Hepatocyte (in vitro differentiated cells): ENCODE results near the gene OR5AC2. TPM values are rescaled to one million over a fixed set of nuclear protein-coding genes. Genes with fewer than 3 reads are reported as not detected.

Experiments
- DNase-seq: peaks from one replicate; pipeline ENCODE4 v3.0.0-alpha.2; 2016; ENCODE audit warnings: low spot score
- H2AFZ ChIP-seq: fragments of 200-600 bp; sonication (generic); 2 replicates; pipeline ENCODE4 v1.6.0; 2016; ENCODE audit warnings: antibody characterized with exemption, mild to moderate bottlenecking
- H3K27ac ChIP-seq: fragments of 200-600 bp; sonication (generic); 2 replicates; pipeline ENCODE4 v1.5.1; 2016; ENCODE audit warnings: mild to moderate bottlenecking
- H3K27me3 ChIP-seq: fragments of 200-600 bp; sonication (generic); 2 replicates; pipeline ENCODE4 v1.6.1; 2016
- H3K36me3 ChIP-seq: fragments of 200-600 bp; sonication (generic); replicated peaks from 2 replicates; pipeline ENCODE4 v1.5.1; 2016; ENCODE audit warnings: low read depth; ENCODE audit not compliant: insufficient read depth
- H3K4me1 ChIP-seq: fragments of 200-600 bp; sonication (generic); 2 replicates; pipeline ENCODE4 v1.5.1; 2016; ENCODE audit warnings: mild to moderate bottlenecking, moderate library complexity; ENCODE audit not compliant: insufficient read depth
- H3K4me2 ChIP-seq: fragments of 200-600 bp; sonication (generic); 2 replicates; pipeline ENCODE4 v1.6.0; 2016
- H3K4me3 ChIP-seq: fragments of 200-600 bp; sonication (generic); 2 replicates; pipeline ENCODE4 v1.5.1; 2016; ENCODE audit warnings: mild to moderate bottlenecking
- H3K79me2 ChIP-seq: fragments of 200-600 bp; sonication (generic); 2 replicates; pipeline ENCODE4 v1.6.0; 2017; ENCODE audit warnings: mild to moderate bottlenecking
- H3K9me2 ChIP-seq: fragments of 200-600 bp; sonication (generic); replicated peaks from 2 replicates; pipeline ENCODE4 v1.6.0; 2017; ENCODE audit warnings: mild to moderate bottlenecking; ENCODE audit not compliant: insufficient read depth
- H3K9me3 ChIP-seq: fragments of 200-600 bp; sonication (generic); 2 replicates; pipeline ENCODE4 v1.5.1; 2016; ENCODE audit warnings: low read depth, mild to moderate bottlenecking
- H4K20me1 ChIP-seq: fragments of 200-600 bp; sonication (generic); 2 replicates; pipeline ENCODE4 v1.6.0; 2016; ENCODE audit warnings: mild to moderate bottlenecking; ENCODE audit not compliant: insufficient read depth, poor library complexity, severe bottlenecking
- EZH2 ChIP-seq: fragments of 200-600 bp; sonication (generic); IDR thresholded peaks from 2 replicates; pipeline ENCODE4 v1.6.1; 2016; ENCODE audit warnings: antibody characterized with exemption, mild to moderate bottlenecking, borderline replicate concordance
- EZH2phosphoT487 ChIP-seq: fragments of 200-600 bp; sonication (generic); IDR thresholded peaks from one replicate; pipeline ENCODE4 v1.6.1; 2018; ENCODE audit warnings: antibody characterized with exemption, mild to moderate bottlenecking, low read depth, moderate library complexity; ENCODE audit not compliant: unreplicated experiment, severe bottlenecking
- WGBS: methylation state at CpG from one replicate; pipeline ENCODE4 v1.1.6; 2016; ENCODE audit warnings: low lambda C conversion rate; ENCODE audit errors: missing lambda C conversion rate; 5-methylcytosine and 5-hydroxymethylcytosine counted together
- polyA plus RNA-seq: library from polyadenylated mRNA; unstranded; fragments of >200 nt; fragmentation: Nextera tagmentation; extraction: Ambion mirVana; gene quantifications from 2 replicates; pipeline ENCODE4 v1.2.1, GENCODE V29; 2016
- total RNA-seq: library from RNA; depleted of rRNA; stranded (reverse); fragments of >200 nt; gene quantifications from 2 replicates; pipeline ENCODE4 v1.2.3, GENCODE V29; 2014
- TF ChIP-seq, protein P1 (sequence below): fragments of 200-600 bp; sonication (generic); IDR thresholded peaks from 2 replicates; pipeline ENCODE4 v1.5.1; 2016; ENCODE audit warnings: antibody characterized with exemption, mild to moderate bottlenecking; ENCODE audit not compliant: poor library complexity

OR5AC2 gene, protein sequence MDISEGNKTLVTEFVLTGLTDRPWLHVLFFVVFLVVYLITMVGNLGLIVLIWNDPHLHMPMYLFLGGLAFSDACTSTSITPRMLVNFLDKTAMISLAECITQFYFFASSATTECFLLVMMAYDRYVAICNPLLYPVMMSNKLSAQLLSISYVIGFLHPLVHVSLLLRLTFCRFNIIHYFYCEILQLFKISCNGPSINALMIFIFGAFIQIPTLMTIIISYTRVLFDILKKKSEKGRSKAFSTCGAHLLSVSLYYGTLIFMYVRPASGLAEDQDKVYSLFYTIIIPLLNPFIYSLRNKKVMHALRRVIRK
- not detected in 2 replicates for total RNA-seq
- not detected in 2 replicates for polyA plus RNA-seq

DNA sequence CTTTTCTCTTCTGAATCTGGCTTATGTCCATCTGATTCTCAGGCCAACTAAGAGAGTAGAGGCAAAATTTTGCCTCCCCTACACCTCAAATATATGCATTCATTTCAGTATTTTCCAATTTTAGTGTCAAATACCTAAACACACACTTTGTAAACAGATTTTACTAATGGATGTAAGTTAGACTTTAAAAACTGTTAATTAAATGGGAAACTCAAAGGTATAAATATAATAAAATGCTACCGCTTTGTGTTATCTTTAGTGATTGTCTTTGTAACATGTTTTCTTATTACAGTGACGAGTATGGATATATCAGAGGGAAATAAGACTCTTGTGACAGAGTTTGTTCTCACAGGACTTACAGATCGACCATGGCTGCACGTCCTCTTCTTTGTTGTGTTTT is at the start of gene OR5AC2:
Gene OR5AC2, plus strand, starts transcription at position 301 of the 400 bp plus-strand sequence. Its CDS starts 0 bp downstream, at position 301.
- Histone ChIP-seq H3K4me3 (no peak within 1 kb of the TSS), H3K4me1 (no peaks in the 10 kb centered on the region), H3K27me3 (no peaks in the 10 kb centered on the region), H2AFZ (no peak within 1 kb of the TSS), H3K9me3 (no peaks in the 10 kb centered on the region), H3K9me2 (no peaks in the 10 kb centered on the region), H3K27ac (no peak within 1 kb of the TSS), H3K79me2 (no peaks in the 10 kb centered on the region), H3K36me3 (no peaks in the 10 kb centered on the region), H3K4me2 (no peak within 1 kb of the TSS), H4K20me1 (no peaks in the 10 kb centered on the region)
- DNase-seq, result no peak
- TF ChIP-seq EZH2phosphoT487 (no peak), EZH2 (no peak)
- TF ChIP-seq, protein P1, sequence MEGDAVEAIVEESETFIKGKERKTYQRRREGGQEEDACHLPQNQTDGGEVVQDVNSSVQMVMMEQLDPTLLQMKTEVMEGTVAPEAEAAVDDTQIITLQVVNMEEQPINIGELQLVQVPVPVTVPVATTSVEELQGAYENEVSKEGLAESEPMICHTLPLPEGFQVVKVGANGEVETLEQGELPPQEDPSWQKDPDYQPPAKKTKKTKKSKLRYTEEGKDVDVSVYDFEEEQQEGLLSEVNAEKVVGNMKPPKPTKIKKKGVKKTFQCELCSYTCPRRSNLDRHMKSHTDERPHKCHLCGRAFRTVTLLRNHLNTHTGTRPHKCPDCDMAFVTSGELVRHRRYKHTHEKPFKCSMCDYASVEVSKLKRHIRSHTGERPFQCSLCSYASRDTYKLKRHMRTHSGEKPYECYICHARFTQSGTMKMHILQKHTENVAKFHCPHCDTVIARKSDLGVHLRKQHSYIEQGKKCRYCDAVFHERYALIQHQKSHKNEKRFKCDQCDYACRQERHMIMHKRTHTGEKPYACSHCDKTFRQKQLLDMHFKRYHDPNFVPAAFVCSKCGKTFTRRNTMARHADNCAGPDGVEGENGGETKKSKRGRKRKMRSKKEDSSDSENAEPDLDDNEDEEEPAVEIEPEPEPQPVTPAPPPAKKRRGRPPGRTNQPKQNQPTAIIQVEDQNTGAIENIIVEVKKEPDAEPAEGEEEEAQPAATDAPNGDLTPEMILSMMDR, result no peak
- WGBS, result 89% methylated on average over 4 of the region's 4 CpGs

DNA sequence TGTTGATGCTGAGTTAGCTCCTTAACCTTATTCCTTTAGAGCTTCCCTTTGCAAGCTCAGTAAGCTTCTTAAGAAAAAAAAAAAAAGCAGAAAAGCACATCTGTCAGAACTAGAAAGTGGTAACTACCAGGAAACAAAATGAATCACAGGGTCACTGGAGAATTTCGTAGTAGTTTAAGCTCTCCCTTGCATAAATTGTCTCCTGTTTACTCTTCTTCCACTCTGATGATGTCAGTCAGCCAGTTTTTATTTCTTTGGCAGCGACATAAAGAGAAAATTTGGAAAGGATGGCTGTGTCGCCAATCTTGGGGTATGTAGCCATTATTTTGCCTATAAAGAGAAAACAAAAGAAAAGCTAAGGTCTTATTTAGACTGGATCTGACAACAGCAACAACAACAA is 48.7 kb upstream of the OR5AC2 start:
- TF ChIP-seq, protein P1, result no peak
- TF ChIP-seq EZH2 (no peak), EZH2phosphoT487 (no peak)
- no peak for DNase-seq

DNA sequence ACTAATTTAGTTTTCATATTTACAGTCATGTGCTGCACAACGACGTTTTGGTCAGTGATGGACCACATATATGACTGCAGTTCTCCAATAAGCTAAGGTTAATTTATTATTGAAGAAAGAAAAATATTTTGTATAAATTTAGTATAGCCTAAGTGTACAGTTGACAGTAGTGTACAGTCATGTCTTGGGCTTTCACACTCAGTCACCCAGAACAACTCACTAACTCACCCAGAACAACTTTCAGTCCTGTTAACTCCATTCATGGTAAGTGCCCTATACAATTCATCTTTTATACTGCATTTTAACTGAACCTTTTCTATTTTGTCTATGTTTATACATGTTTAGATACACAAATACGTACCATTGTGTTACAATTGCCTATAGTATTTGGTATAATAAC is 48.1 kb upstream of the OR5AC2 start:
- H3K4me2 ChIP-seq, result peak overlapping the region; percentile 86
- H3K27me3 ChIP-seq, result no peaks in the 10 kb centered on the region
- no peak overlapping the region for H2AFZ ChIP-seq
- no peaks in the 10 kb centered on the region for H4K20me1 ChIP-seq
- no peak overlapping the region for H3K4me3 ChIP-seq
- no peaks in the 10 kb centered on the region for H3K9me3 ChIP-seq
- no peak overlapping the region for H3K27ac ChIP-seq
- no peaks in the 10 kb centered on the region for H3K36me3 ChIP-seq
- H3K79me2 ChIP-seq, result no peaks in the 10 kb centered on the region
- H3K4me1 ChIP-seq, result no peaks in the 10 kb centered on the region
- WGBS, result 82% methylated on average over 3 of the region's 3 CpGs
- DNase-seq, result no peak
- no peak for TF ChIP-seq EZH2phosphoT487
- TF ChIP-seq EZH2, result no peak
- TF ChIP-seq, protein P1, result no peak
- no peaks in the 10 kb centered on the region for H3K9me2 ChIP-seq

More for the DNA sequence above, 48.7 kb upstream of the OR5AC2 start:
- H3K9me3 ChIP-seq, result no peaks in the 10 kb centered on the region
- H3K27ac ChIP-seq, result no peak overlapping the region
- WGBS, result 66% methylated on average over 3 of the region's 3 CpGs
- H2AFZ ChIP-seq, result no peak overlapping the region
- H3K79me2 ChIP-seq, result no peaks in the 10 kb centered on the region
- no peaks in the 10 kb centered on the region for H3K9me2 ChIP-seq
- no peaks in the 10 kb centered on the region for H4K20me1 ChIP-seq
- no peaks in the 10 kb centered on the region for H3K36me3 ChIP-seq
- H3K4me3 ChIP-seq, result no peak overlapping the region
- H3K4me2 ChIP-seq, result no peak overlapping the region
- H3K27me3 ChIP-seq, result no peaks in the 10 kb centered on the region
- no peaks in the 10 kb centered on the region for H3K4me1 ChIP-seq
